Measurements from ENCODE around the gene RPN1. TPM values are rescaled to one million over a fixed set of nuclear protein-coding genes. Genes with fewer than 3 reads are reported as not detected.

The RPN1 gene
- total and polyA plus RNA-seq, 2 donors (not counting 3 experiments of a cell fraction or from before 2014, with no cell fraction given) = 250 to 266 TPM

GRCh38 chr3:128667641-128668040, 17.0 kb upstream of the RPN1 start:
- no peak overlapping the region for H3K27ac ChIP-seq (ENCODE audit: insufficient read depth, low read depth, low read length)
- no peaks in the 10 kb centered on the region for H3K9me3 ChIP-seq (replicated peaks; ENCODE audit: control insufficient read depth, insufficient read depth, low read length)
- DNase-seq (ENCODE audit: low read depth, low spot score) = no peak
- H3K36me3 ChIP-seq (ENCODE audit: control insufficient read depth in 2 of 2, extremely low read depth in 1 of 2, insufficient read depth in 2 of 2, low read length in 2 of 2) = no peaks in the 10 kb centered on the region
- H3K9me1 ChIP-seq (replicated peaks; ENCODE audit: control insufficient read depth, extremely low read depth, insufficient read depth, low read length) = no peaks in the 10 kb centered on the region
- H4K20me1 ChIP-seq (replicated peaks; ENCODE audit: control insufficient read depth, extremely low read depth, insufficient read depth, low read length) = no peaks in the 10 kb centered on the region
- no peak overlapping the region for H3K9ac ChIP-seq (replicated peaks; ENCODE audit: extremely low read depth, insufficient read depth, low read length)
- H2AFZ ChIP-seq (ENCODE audit: low read depth, low read length) = no peak overlapping the region
- no peak overlapping the region for H3K4me3 ChIP-seq (replicated peaks in 1 of 3; ENCODE audit: insufficient read depth in 1 of 3, low read depth in 1 of 3, low read length in 3 of 3)
- ChIA-PET CTCF (interaction anchor here (1.1 to 2.6 kb wide), 2 partner anchors 13 kb away, joined by 3 to 18 read pairs; no protein-coding TSS in a partner anchor), POLR2A (no interaction called here)
- dilution Hi-C loops (cut with MboI; ENCODE audit: extremely low pct_ligation_motif_present, low sequenced_read_pairs) = no loop called here
- H3K4me1 ChIP-seq (ENCODE audit: control insufficient read depth, extremely low read depth, insufficient read depth, low read length) = peaks cover 3% of the 10 kb centered on the region
- peaks cover 5 to 9% of the 10 kb centered on the region in 2 experiments for H3K27me3 ChIP-seq (ENCODE audit: control insufficient read depth in 2 of 2, insufficient read depth in 2 of 2, low read length in 2 of 2)
- no peak for FAIRE-seq
- no peaks in the 10 kb centered on the region for H3K79me2 ChIP-seq (ENCODE audit: control insufficient read depth, insufficient read depth, low read length)
- no peak overlapping the region for H3K4me2 ChIP-seq (ENCODE audit: insufficient read depth, low read length)
- TF ChIP-seq MYC (IDR thresholded peaks at IDR 0.05; ENCODE audit: low read depth, low read length) = no peak
- TF ChIP-seq CTCF (IDR thresholded peaks at IDR 0.05; ENCODE audit: extremely low read depth in 1 of 2, insufficient read depth in 1 of 2, low read depth in 1 of 2, low read length in 2 of 2) = no peak
- no peak for TF ChIP-seq POLR2AphosphoS5 (IDR thresholded peaks at IDR 0.05; ENCODE audit: insufficient read depth, low read depth, low read length)
- no peak for TF ChIP-seq POLR2A (IDR thresholded peaks at IDR 0.05; ENCODE audit: low read depth, low read length)
- TF ChIP-seq FOS (IDR thresholded peaks at IDR 0.05; ENCODE audit: borderline replicate concordance, insufficient read depth, low read length) = no peak
- TF ChIP-seq JUN (IDR thresholded peaks at IDR 0.05; ENCODE audit: borderline replicate concordance, insufficient read depth, insufficient read length, low read depth) = no peak
- TF ChIP-seq MAX (IDR thresholded peaks at IDR 0.05; ENCODE audit: insufficient read depth, insufficient read length) = no peak
- TF ChIP-seq EZH2 (IDR thresholded peaks at IDR 0.05; ENCODE audit: borderline replicate concordance, low read depth, low read length, severe bottlenecking) = no peak
- no peak for TF ChIP-seq GATA2 (IDR thresholded peaks at IDR 0.05; ENCODE audit: insufficient read depth, insufficient read length, low read depth, low read length)
- intact Hi-C loops (cut with micrococcal nuclease) = no loop called here
- no TSS peak for BruUV-seq (replicated peaks)
